H9 (cell line): ENCODE measurements around the gene SRGAP1. TPM values are rescaled to one million over a fixed set of nuclear protein-coding genes. Genes with fewer than 3 reads are reported as not detected.

Experiments used
- DNase-seq: peaks from one replicate; pipeline ENCODE4 v3.0.0-alpha.2; 2017
- H2AFZ ChIP-seq: one replicate; pipeline ENCODE4 v1.6.1; 2013; ENCODE audit warnings: mild to moderate bottlenecking, low read length, control low read depth, moderate library complexity
- H2AK5ac ChIP-seq: 2 replicates; pipeline ENCODE4 v1.6.1; 2013; ENCODE audit warnings: low read length, control low read depth, mixed read lengths; ENCODE audit not compliant: insufficient read length
- H2BK120ac ChIP-seq: one replicate; pipeline ENCODE4 v1.6.1; 2013; ENCODE audit warnings: low read depth, mild to moderate bottlenecking, low read length, control low read depth, inconsistent platforms; ENCODE audit not compliant: poor library complexity, severe bottlenecking
- H2BK12ac ChIP-seq: 2 replicates; pipeline ENCODE4 v1.6.1; 2013; ENCODE audit warnings: low read length, control low read depth, mixed read lengths, low read depth; ENCODE audit not compliant: insufficient read length
- H2BK15ac ChIP-seq: 2 replicates; pipeline ENCODE4 v1.6.1; 2013; ENCODE audit warnings: low read depth, low read length, control low read depth
- H2BK20ac ChIP-seq: one replicate; pipeline ENCODE4 v1.6.1; 2013; ENCODE audit warnings: low read depth, mild to moderate bottlenecking, low read length, control low read depth, inconsistent platforms; ENCODE audit not compliant: poor library complexity, severe bottlenecking
- H2BK5ac ChIP-seq: 2 replicates; pipeline ENCODE4 v1.6.1; 2013; ENCODE audit warnings: low read length, control low read depth, mixed read lengths; ENCODE audit not compliant: insufficient read length
- H3K14ac ChIP-seq: 2 replicates; pipeline ENCODE4 v1.6.1; 2013; ENCODE audit warnings: low read length, control low read depth; ENCODE audit not compliant: insufficient read depth
- H3K18ac ChIP-seq: 2 replicates; pipeline ENCODE4 v1.6.1; 2013; ENCODE audit warnings: low read depth, mild to moderate bottlenecking, mixed read lengths, low read length, control low read depth; ENCODE audit not compliant: insufficient read length
- H3K23ac ChIP-seq: 2 replicates; pipeline ENCODE4 v1.6.1; 2013; ENCODE audit warnings: low read length, control low read depth, mixed read lengths, low read depth; ENCODE audit not compliant: insufficient read length
- H3K23me2 ChIP-seq: 2 replicates; pipeline ENCODE4 v1.6.1; 2013; ENCODE audit warnings: low read depth, mild to moderate bottlenecking, mixed read lengths, low read length, control low read depth; ENCODE audit not compliant: insufficient read length, poor library complexity, severe bottlenecking
- H3K27ac ChIP-seq: 2 replicates; pipeline ENCODE4 v1.5.1; 2013; ENCODE audit warnings: low read length, control low read depth, mixed read lengths, low read depth; ENCODE audit not compliant: insufficient read length
- H3K27me3 ChIP-seq: 2 replicates; pipeline ENCODE4 v1.6.1; 2013; ENCODE audit warnings: low read length, control low read depth, inconsistent platforms; ENCODE audit not compliant: insufficient read depth
- H3K4ac ChIP-seq: 2 replicates; pipeline ENCODE4 v1.6.1; 2013; ENCODE audit warnings: low read depth, mild to moderate bottlenecking, control low read depth, inconsistent platforms, low read length, moderate library complexity
- H3K4me1 ChIP-seq: 2 replicates; pipeline ENCODE4 v1.6.1; 2013; ENCODE audit warnings: low read length, control low read depth, inconsistent platforms; ENCODE audit not compliant: insufficient read depth
- H3K4me2 ChIP-seq: 2 replicates; pipeline ENCODE4 v1.6.1; 2013; ENCODE audit warnings: low read length, control low read depth, mixed read lengths; ENCODE audit not compliant: insufficient read length, insufficient read depth
- H3K56ac ChIP-seq: 2 replicates; pipeline ENCODE4 v1.6.1; 2013; ENCODE audit warnings: low read depth, mild to moderate bottlenecking, mixed read lengths, low read length, control low read depth; ENCODE audit not compliant: insufficient read length
- H3K79me1 ChIP-seq: 2 replicates; pipeline ENCODE4 v1.6.1; 2013; ENCODE audit warnings: low read depth, mild to moderate bottlenecking, moderate library complexity, low read length, control low read depth, inconsistent platforms; ENCODE audit not compliant: insufficient read depth, poor library complexity, severe bottlenecking
- H3K79me2 ChIP-seq: 2 replicates; pipeline ENCODE4 v1.6.1; 2013; ENCODE audit warnings: low read length, control low read depth, inconsistent platforms; ENCODE audit not compliant: insufficient read depth
- H3K9ac ChIP-seq: 2 replicates; pipeline ENCODE4 v1.6.1; 2013; ENCODE audit warnings: low read length, control low read depth, mixed read lengths; ENCODE audit not compliant: insufficient read length; ENCODE audit errors: extremely low read depth
- H3K9me3 ChIP-seq: one replicate; pipeline ENCODE4 v1.6.1; 2013; ENCODE audit warnings: low read depth, low read length, inconsistent platforms; ENCODE audit not compliant: control insufficient read depth
- H3T11ph ChIP-seq: one replicate; pipeline ENCODE4 v1.6.1; 2013; ENCODE audit warnings: mild to moderate bottlenecking, low read length, control low read depth, inconsistent platforms
- H4K20me1 ChIP-seq: one replicate; pipeline ENCODE4 v1.6.1; 2013; ENCODE audit not compliant: control insufficient read depth, insufficient read length, insufficient read depth
- H4K5ac ChIP-seq: 2 replicates; pipeline ENCODE4 v1.6.1; 2013; ENCODE audit warnings: low read depth, mild to moderate bottlenecking, mixed read lengths, low read length, control low read depth; ENCODE audit not compliant: insufficient read length
- H4K8ac ChIP-seq: replicated peaks from 2 replicates; pipeline ENCODE4 v1.6.1; 2013; ENCODE audit warnings: low read length, control low read depth, mixed read lengths, low read depth; ENCODE audit not compliant: insufficient read length
- H4K91ac ChIP-seq: 2 replicates; pipeline ENCODE4 v1.6.1; 2013; ENCODE audit warnings: low read depth, mild to moderate bottlenecking, moderate library complexity, mixed read lengths, low read length, control low read depth; ENCODE audit not compliant: insufficient read length
- H3K27ac Mint-ChIP-seq, 3 experiments: 2 replicates in 2 of 3; 3 replicates in 1 of 3; pipeline ENCODE4 v1.8.0; 2020 to 2021; ENCODE audit warnings: mixed read lengths in 3 of 3, mild to moderate bottlenecking in 1 of 3, moderate library complexity in 1 of 3
- H3K27me3 Mint-ChIP-seq: 2 replicates; pipeline ENCODE4 v1.8.0; 2021; ENCODE audit warnings: low read depth, mild to moderate bottlenecking, moderate library complexity, mixed read lengths
- H3K36me3 Mint-ChIP-seq, 3 experiments: 2 replicates in 2 of 3; 3 replicates in 1 of 3; pipeline ENCODE4 v1.8.0; 2020 to 2021; ENCODE audit warnings: low read depth in 3 of 3, mixed read lengths in 3 of 3; ENCODE audit not compliant: insufficient read depth in 1 of 3
- H3K4me1 Mint-ChIP-seq, 2 experiments: 2 replicates each; pipeline ENCODE4 v1.8.0; 2020; ENCODE audit warnings: mixed read lengths in 2 of 2
- H3K4me3 Mint-ChIP-seq, 2 experiments: 2 replicates in 1 of 2; 3 replicates in 1 of 2; pipeline ENCODE4 v1.8.0; 2020 to 2021; ENCODE audit warnings: mild to moderate bottlenecking in 2 of 2, mixed read lengths in 2 of 2, moderate library complexity in 1 of 2
- H3K9me3 Mint-ChIP-seq, 2 experiments: 2 replicates in 1 of 2; 3 replicates in 1 of 2; pipeline ENCODE4 v1.8.0; 2020; ENCODE audit warnings: mild to moderate bottlenecking in 2 of 2, mixed read lengths in 2 of 2, moderate library complexity in 1 of 2
- WGBS: extraction: QIAGEN DNeasy Blood & Tissue Kit; methylation state at CpG from one replicate; pipeline ENCODE4 v1.1.7; 2013; ENCODE audit warnings: missing lambda C conversion rate, low lambda C conversion rate, mixed read lengths; ENCODE audit not compliant: insufficient read length; ENCODE audit errors: extremely low coverage; 5-methylcytosine and 5-hydroxymethylcytosine counted together
- total RNA-seq: library from RNA; stranded (reverse); gene quantifications from 2 replicates; pipeline ENCODE4 v1.2.1, GENCODE V29; 2021
- TF ChIP-seq, protein P1 (sequence below): fragments of 200-600 bp; sonication (generic); conservative IDR thresholded peaks from 3 replicates; pipeline ENCODE4 v1.8.0; 2021; ENCODE audit warnings: antibody characterized with exemption, mild to moderate bottlenecking

SRGAP1 gene
- total RNA-seq, 1 experiment from 2014 or later: 4.8 TPM

DNA sequence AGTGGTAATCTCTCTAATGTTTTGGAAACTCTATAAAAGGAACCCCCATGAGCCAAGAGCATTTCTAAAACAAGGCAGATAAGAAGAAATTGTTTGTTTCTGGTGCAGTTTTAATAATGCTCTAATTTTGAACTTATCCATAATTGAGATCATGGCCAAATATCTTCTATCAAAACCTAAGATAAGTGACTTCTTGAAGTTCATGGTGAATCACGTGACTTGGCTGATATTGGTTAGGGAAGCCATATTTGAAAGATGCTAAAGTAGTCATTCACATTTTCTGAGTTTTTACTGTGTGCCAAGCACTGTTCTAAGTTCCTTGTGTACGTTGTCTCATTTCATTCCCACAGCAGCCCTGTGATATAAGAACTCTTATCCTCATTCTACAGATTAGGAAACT, 219.7 kb downstream of the SRGAP1 start:
- no CpG with 5 or more reads among the region's 2 CpGs for WGBS
- H3K4me3 Mint-ChIP-seq: no peak overlapping the region

More for the DNA sequence above, 219.7 kb downstream of the SRGAP1 start:
- Histone ChIP-seq H4K91ac (no peak overlapping the region), H3K18ac (no peak overlapping the region), H3K27me3 (no peaks in the 10 kb centered on the region), H2BK15ac (no peak overlapping the region), H3K56ac (no peak overlapping the region), H2BK5ac (no peak overlapping the region), H4K8ac (no peak overlapping the region), H3K23ac (no peak overlapping the region), H3T11ph (no peak overlapping the region), H2AK5ac (no peak overlapping the region), H4K20me1 (no peaks in the 10 kb centered on the region), H2AFZ (no peak overlapping the region), H3K9ac (no peak overlapping the region), H3K14ac (no peak overlapping the region), H4K5ac (no peak overlapping the region), H3K79me2 (no peaks in the 10 kb centered on the region), H3K23me2 (no peaks in the 10 kb centered on the region), H2BK120ac (no peak overlapping the region), H3K4ac (no peak overlapping the region), H2BK12ac (no peak overlapping the region), H3K4me1 (no peaks in the 10 kb centered on the region), H3K4me2 (no peak overlapping the region), H3K9me3 (no peaks in the 10 kb centered on the region), H3K79me1 (no peaks in the 10 kb centered on the region), H2BK20ac (no peak overlapping the region), H3K27ac (no peak overlapping the region)
- no peak for DNase-seq
- Mint-ChIP-seq H3K9me3 (no peaks in the 10 kb centered on the region), H3K27ac (no peak overlapping the region), H3K27me3 (no peaks in the 10 kb centered on the region), H3K4me1 (peaks cover 2 to 3% of the 10 kb centered on the region in 2 experiments), H3K36me3 (no peaks in the 10 kb centered on the region; a peak in 1 of 7 replicates)
- TF ChIP-seq, protein P1, sequence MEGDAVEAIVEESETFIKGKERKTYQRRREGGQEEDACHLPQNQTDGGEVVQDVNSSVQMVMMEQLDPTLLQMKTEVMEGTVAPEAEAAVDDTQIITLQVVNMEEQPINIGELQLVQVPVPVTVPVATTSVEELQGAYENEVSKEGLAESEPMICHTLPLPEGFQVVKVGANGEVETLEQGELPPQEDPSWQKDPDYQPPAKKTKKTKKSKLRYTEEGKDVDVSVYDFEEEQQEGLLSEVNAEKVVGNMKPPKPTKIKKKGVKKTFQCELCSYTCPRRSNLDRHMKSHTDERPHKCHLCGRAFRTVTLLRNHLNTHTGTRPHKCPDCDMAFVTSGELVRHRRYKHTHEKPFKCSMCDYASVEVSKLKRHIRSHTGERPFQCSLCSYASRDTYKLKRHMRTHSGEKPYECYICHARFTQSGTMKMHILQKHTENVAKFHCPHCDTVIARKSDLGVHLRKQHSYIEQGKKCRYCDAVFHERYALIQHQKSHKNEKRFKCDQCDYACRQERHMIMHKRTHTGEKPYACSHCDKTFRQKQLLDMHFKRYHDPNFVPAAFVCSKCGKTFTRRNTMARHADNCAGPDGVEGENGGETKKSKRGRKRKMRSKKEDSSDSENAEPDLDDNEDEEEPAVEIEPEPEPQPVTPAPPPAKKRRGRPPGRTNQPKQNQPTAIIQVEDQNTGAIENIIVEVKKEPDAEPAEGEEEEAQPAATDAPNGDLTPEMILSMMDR: no peak
